Sigmoid colon (tissue), 7 donors: Measurements from ENCODE around the gene CLPX. TPM values are rescaled to one million over a fixed set of nuclear protein-coding genes. Genes with fewer than 3 reads are reported as not detected.

Source experiments
- DNase-seq: peaks from one replicate; pipeline ENCODE4 v3.0.0-alpha.2; 2019
- H3K27ac ChIP-seq, 4 donors: fragments of 200-600 bp; sonication (generic); one replicate each; pipeline ENCODE4 v1.5.1; 2016 to 2019; ENCODE audit warnings: mild to moderate bottlenecking in 1 of 4
- H3K27me3 ChIP-seq, 3 donors: fragments of 200-600 bp; sonication (generic); one replicate each; pipeline ENCODE4 v1.5.1; 2019; ENCODE audit warnings: mild to moderate bottlenecking in 1 of 3
- H3K36me3 ChIP-seq, 4 donors: fragments of 200-600 bp; sonication (generic); one replicate each; pipeline ENCODE4 v1.5.1; 2016 to 2019
- H3K4me1 ChIP-seq, 4 donors: fragments of 200-600 bp; sonication (generic); one replicate each; pipeline ENCODE4 v1.5.1; 2017 to 2019
- H3K4me3 ChIP-seq, 4 donors: fragments of 200-600 bp; sonication (generic); one replicate each; pipeline ENCODE4 v1.5.1; 2017 to 2019; ENCODE audit warnings: mild to moderate bottlenecking in 2 of 4, moderate library complexity in 1 of 4
- H3K9me3 ChIP-seq, 4 donors: fragments of 200-600 bp in 3 of 4; sonication (generic) in 3 of 4; one replicate each; pipeline versions ENCODE4 v1.5.1 to v1.6.1; 2013 to 2019
- CTCF ChIP-seq, 4 experiments: fragments of 450-650 bp in 3 of 4; fragments of 200-600 bp in 1 of 4; IDR thresholded peaks; one replicate each; pipeline ENCODE4 v1.5.1; 2016 to 2019; ENCODE audit warnings: antibody characterized with exemption in 4 of 4, mild to moderate bottlenecking in 3 of 4, moderate library complexity in 2 of 4
- EP300 ChIP-seq, 4 donors: sonication (generic); formaldehyde crosslinking; IDR thresholded peaks; one replicate each; pipeline ENCODE4 v1.6.1; 2017; ENCODE audit warnings: antibody characterized with exemption in 4 of 4
- POLR2A ChIP-seq, 2 donors: fragments of 450-650 bp; IDR thresholded peaks; one replicate each; pipeline ENCODE4 v1.6.1; 2016; ENCODE audit warnings: antibody characterized with exemption in 2 of 2, mild to moderate bottlenecking in 2 of 2, moderate library complexity in 2 of 2
- POLR2AphosphoS5 ChIP-seq, 4 donors: sonication (generic); formaldehyde crosslinking; IDR thresholded peaks; one replicate each; pipeline ENCODE4 v1.6.1; 2017; ENCODE audit warnings: antibody characterized with exemption in 4 of 4
- WGBS, 2 donors: extraction: QIAGEN DNeasy Blood & Tissue Kit; methylation state at CpG; one replicate each; pipeline ENCODE4 v1.1.7; 2013; 5-methylcytosine and 5-hydroxymethylcytosine counted together
- intact Hi-C: fragments of 100-400 bp; cut with DNase I; formaldehyde crosslinking; loops from one replicate; pipeline ENCODE4 v1.15.1; 2023
- polyA plus RNA-seq, 3 donors: library from polyadenylated mRNA; stranded (reverse); fragments of 200-250 nt; gene quantifications; one replicate each; pipeline ENCODE4 v1.2.3, GENCODE V29; 2013
- total RNA-seq, 4 donors: library from RNA; depleted of rRNA; stranded (reverse); fragments of >200 nt; gene quantifications; one replicate each; pipeline ENCODE4 v1.1.0, GENCODE V29; 2016
- donor health status: healthy with polysubstance abuse.
- donor health status: Bipolar disorder and iron deficiency.
- donor health status: healthy.

Gene CLPX
- total and polyA plus RNA-seq, 7 donors, result 16.4 to 71.4 (median 39.9) TPM

GRCh38 chr15:65115086-65115485 lies 70.1 kb downstream of the CLPX start, which contains the start of gene UBAP1L:
Gene UBAP1L, minus strand, starts transcription at chr15:65115200. Its CDS starts 8,985 bp downstream, at chr15:65106215.
- WGBS, 2 donors, result 83 to 87% methylated on average over 2 of the region's 2 CpGs
- Histone ChIP-seq H3K36me3 (peaks cover 19 to 83% (median 30%) of the 10 kb centered on the region in 4 donors), H3K27ac (no peak within 1 kb of the TSS), H3K9me3 (no peaks in the 10 kb centered on the region), H3K4me1 (no peaks in the 10 kb centered on the region), H3K27me3 (no peaks in the 10 kb centered on the region), H3K4me3 (no peak within 1 kb of the TSS)
- intact Hi-C loops, result no loop called here
- no peak for DNase-seq
- TF ChIP-seq EP300 (IDR thresholded peaks at IDR 0.05) (no peak), POLR2A (IDR thresholded peaks at IDR 0.05) (no peak), CTCF (IDR thresholded peaks at IDR 0.05) (no peak), POLR2AphosphoS5 (IDR thresholded peaks at IDR 0.05) (no peak)

- no peaks in the 10 kb centered on the region for H3K9me3 ChIP-seq
- no peaks in the 10 kb centered on the region for H3K27me3 ChIP-seq
- H3K36me3 ChIP-seq, result peaks cover 2 to 49% (median 8%) of the 10 kb centered on the region in 4 donors
- H3K4me1 ChIP-seq, result no peaks in the 10 kb centered on the region
- TF ChIP-seq POLR2AphosphoS5 (IDR thresholded peaks at IDR 0.05), result no peak
- no peak for TF ChIP-seq EP300 (IDR thresholded peaks at IDR 0.05)
- TF ChIP-seq POLR2A (IDR thresholded peaks at IDR 0.05), result no peak
- no peak for TF ChIP-seq CTCF (IDR thresholded peaks at IDR 0.05)
- no peak overlapping the region for H3K27ac ChIP-seq
- WGBS, 2 donors, result 76 to 79% methylated on average over 3 of the region's 3 CpGs
- H3K4me3 ChIP-seq, result no peak overlapping the region
- DNase-seq, result no peak
- intact Hi-C loops, result no loop called here
Observed at GRCh38 chr15:65110676-65111292, 74.4 kb downstream of the CLPX start.

GRCh38 chr15:65106011-65106590 lies 79.0 kb downstream of the CLPX start:
- Histone ChIP-seq H3K27me3 (no peaks in the 10 kb centered on the region), H3K4me1 (peaks cover 0 to 9% (median 8%) of the 10 kb centered on the region in 4 donors), H3K9me3 (no peaks in the 10 kb centered on the region), H3K27ac (no peak overlapping the region), H3K4me3 (no peak overlapping the region), H3K36me3 (peaks cover 0 to 30% (median 4%) of the 10 kb centered on the region in 4 donors)
- TF ChIP-seq POLR2A (IDR thresholded peaks at IDR 0.05), result no peak
- TF ChIP-seq EP300 (IDR thresholded peaks at IDR 0.05), result no peak
- TF ChIP-seq CTCF (IDR thresholded peaks at IDR 0.05), result no peak
- no peak for TF ChIP-seq POLR2AphosphoS5 (IDR thresholded peaks at IDR 0.05)
- 81 to 85% methylated on average over 6 of the region's 6 CpGs for WGBS, 2 donors
- intact Hi-C loops, result no loop called here
- no peak for DNase-seq

- H3K36me3 ChIP-seq, result peaks cover 0 to 40% (median 4%) of the 10 kb centered on the region in 4 donors
- no peaks in the 10 kb centered on the region for H3K27me3 ChIP-seq
- intact Hi-C loops, result no loop called here
- no peak overlapping the region for H3K4me3 ChIP-seq
- WGBS, 2 donors, result 93 to 94% methylated on average over 5 of the region's 5 CpGs
- H3K27ac ChIP-seq, result no peak overlapping the region
- H3K4me1 ChIP-seq, result peaks cover 0 to 15% (median 12%) of the 10 kb centered on the region in 4 donors
- H3K9me3 ChIP-seq, result no peaks in the 10 kb centered on the region
- DNase-seq, result no peak
- TF ChIP-seq POLR2AphosphoS5 (IDR thresholded peaks at IDR 0.05) (no peak), CTCF (IDR thresholded peaks at IDR 0.05) (no peak), POLR2A (IDR thresholded peaks at IDR 0.05) (no peak), EP300 (IDR thresholded peaks at IDR 0.05) (no peak)
Observed at GRCh38 chr15:65105038-65105437, 80.1 kb downstream of the CLPX start.
